Amygdala (tissue), 56 donors: ENCODE data around the gene CERK.

Experiments used
- DNase-seq, 56 donors: peaks; one replicate each; lab custom pipeline; 2025; lab: John Stamatoyannopoulos, UW

CERK gene

GRCh38 chr22:46707827-46708570, 30.1 kb downstream of the CERK start:
- no peak for DNase-seq

GRCh38 chr22:46707305-46707704, 30.7 kb downstream of the CERK start:
- DNase-seq: no peak

- no peak for DNase-seq
Measured at GRCh38 chr22:46706060-46706459, 32.0 kb downstream of the CERK start.

GRCh38 chr22:46703996-46704370, 34.1 kb downstream of the CERK start:
- DNase-seq: no peak

GRCh38 chr22:46703171-46703995, 34.7 kb downstream of the CERK start:
- DNase-seq: no peak

- no peak for DNase-seq
Measured at GRCh38 chr22:46701262-46701661, 36.8 kb downstream of the CERK start.

GRCh38 chr22:46699091-46699490, 39.0 kb downstream of the CERK start:
- DNase-seq: no peak

GRCh38 chr22:46697811-46698515, 40.1 kb downstream of the CERK start:
- DNase-seq: no peak

- DNase-seq: no peak
Measured at GRCh38 chr22:46696614-46697013, 41.4 kb downstream of the CERK start.

- no peak for DNase-seq
Measured at GRCh38 chr22:46696229-46696518, 41.9 kb downstream of the CERK start.

GRCh38 chr22:46695346-46696228, 42.5 kb downstream of the CERK start:
- no peak for DNase-seq

GRCh38 chr22:46694416-46695170, 43.5 kb downstream of the CERK start:
- DNase-seq: no peak

- peak in 2 of 56 donors; percentile 24 to 42 for DNase-seq
Measured at GRCh38 chr22:46693634-46694415, 44.2 kb downstream of the CERK start.

GRCh38 chr22:46691571-46691970, 46.5 kb downstream of the CERK start:
- no peak for DNase-seq

GRCh38 chr22:46690146-46690545, 47.9 kb downstream of the CERK start:
- DNase-seq: no peak

- DNase-seq: peak in 1 of 56 donors; percentile 19
Measured at GRCh38 chr22:46688949-46689348, 49.1 kb downstream of the CERK start.

- no peak for DNase-seq
Measured at GRCh38 chr22:46687460-46687859, 50.6 kb downstream of the CERK start.

GRCh38 chr22:46687048-46687444, 51.0 kb downstream of the CERK start:
- peak in 2 of 56 donors; percentile 10 to 19 for DNase-seq
